H1 (cell line): Measurements from ENCODE around the gene ZNF70. TPM values are rescaled to one million over a fixed set of nuclear protein-coding genes. Genes with fewer than 3 reads are reported as not detected.

Experiments
- CTCF ChIA-PET: fragments of 300-600 bp; sonication (Branson Sonifier 250); formaldehyde crosslinking; loops from one replicate; lab custom pipeline; 2021; ENCODE audit not compliant: partially characterized antibody; lab: Charles Lee
- POLR2A ChIA-PET: fragments of 300-600 bp; sonication (Branson Sonifier 250); formaldehyde crosslinking; loops from one replicate; lab custom pipeline; 2021; ENCODE audit warnings: inconsistent platforms; ENCODE audit not compliant: partially characterized antibody; lab: Charles Lee
- DNase-seq, 2 experiments: peaks; one replicate each; pipeline versions ENCODE4 v3.0.0 to v3.0.0-alpha.2; 2010 to 2022; ENCODE audit warnings: low spot score in 2 of 2, low read depth in 1 of 2, mixed read lengths in 1 of 2
- FAIRE-seq: peaks from 2 replicates; lab custom pipeline; 2011; peaks lifted over from hg19 to GRCh38; lab: Jason Lieb, UNC
- H2AFZ ChIP-seq: 2 replicates; pipeline ENCODE4 v1.8.1; 2012; ENCODE audit warnings: low read length, inconsistent platforms
- H2AK5ac ChIP-seq: 2 replicates; pipeline ENCODE4 v1.6.1; 2013; ENCODE audit warnings: low read depth, low read length
- H2BK120ac ChIP-seq: replicated peaks from 2 replicates; pipeline ENCODE3; 2013; ENCODE audit warnings: low read depth, low read length, inconsistent platforms
- H2BK12ac ChIP-seq: 2 replicates; pipeline ENCODE4 v1.6.1; 2013; ENCODE audit warnings: low read depth, low read length
- H2BK15ac ChIP-seq: 2 replicates; pipeline ENCODE4 v1.6.1; 2013; ENCODE audit warnings: low read length
- H2BK20ac ChIP-seq: 2 replicates; pipeline ENCODE4 v1.6.1; 2013; ENCODE audit warnings: low read length
- H2BK5ac ChIP-seq: 2 replicates; pipeline ENCODE4 v1.6.1; 2013; ENCODE audit warnings: low read depth, low read length
- H3K14ac ChIP-seq: 2 replicates; pipeline ENCODE4 v1.6.1; 2013; ENCODE audit warnings: inconsistent platforms; ENCODE audit not compliant: insufficient read length
- H3K18ac ChIP-seq: 2 replicates; pipeline ENCODE4 v1.6.1; 2013; ENCODE audit warnings: low read length; ENCODE audit errors: extremely low read depth
- H3K23ac ChIP-seq: 2 replicates; pipeline ENCODE4 v1.6.1; 2013; ENCODE audit warnings: inconsistent platforms; ENCODE audit not compliant: insufficient read length
- H3K23me2 ChIP-seq: 2 replicates; pipeline ENCODE4 v1.6.1; 2013; ENCODE audit warnings: low read depth, low read length
- H3K27ac ChIP-seq: 2 replicates; pipeline ENCODE4 v1.6.1; 2011; ENCODE audit warnings: low read depth, low read length, inconsistent platforms
- H3K27me3 ChIP-seq, 4 experiments: replicated peaks in 1 of 4; 1 replicate in 1 of 4; 2 replicates in 3 of 4; pipeline versions ENCODE4 v1.6.1 to v1.8.1; 2011 to 2013; ENCODE audit warnings: low read length in 3 of 4, mild to moderate bottlenecking in 3 of 4, inconsistent platforms in 2 of 4, mixed read lengths in 2 of 4, moderate library complexity in 1 of 4; ENCODE audit not compliant: control insufficient read depth in 3 of 4, insufficient read depth in 3 of 4; ENCODE audit errors: extremely low read depth in 1 of 4
- H3K36me3 ChIP-seq, 4 experiments: 2 replicates each; pipeline versions ENCODE4 v1.6.1 to v1.8.1; 2011 to 2013; ENCODE audit warnings: mild to moderate bottlenecking in 4 of 4, low read length in 3 of 4, moderate library complexity in 2 of 4, control low read depth in 1 of 4, inconsistent platforms in 1 of 4; ENCODE audit not compliant: insufficient read depth in 4 of 4, control insufficient read depth in 2 of 4
- H3K4ac ChIP-seq: replicated peaks from 2 replicates; pipeline ENCODE3; 2013; ENCODE audit warnings: low read length, low read depth, mixed read lengths, inconsistent platforms; ENCODE audit not compliant: insufficient read length
- H3K4me1 ChIP-seq, 4 experiments: replicated peaks in 1 of 4; 1 replicate in 1 of 4; 2 replicates in 3 of 4; pipeline versions ENCODE4 v1.6.1 to v1.8.1; 2011 to 2013; ENCODE audit warnings: low read length in 3 of 4, inconsistent platforms in 2 of 4, mixed read lengths in 1 of 4; ENCODE audit not compliant: insufficient read depth in 4 of 4, control insufficient read depth in 3 of 4
- H3K4me2 ChIP-seq, 2 experiments: 2 replicates each; pipeline versions ENCODE4 v1.6.1 to v1.8.1; 2011 to 2013; ENCODE audit warnings: low read depth in 2 of 2, low read length in 2 of 2, control low read depth in 1 of 2, inconsistent platforms in 1 of 2, mild to moderate bottlenecking in 1 of 2; ENCODE audit not compliant: insufficient read depth in 1 of 2
- H3K4me3 ChIP-seq, 4 experiments: fragments of 200-600, 300-600 bp in 1 of 4; sonication (generic), shearing (Covaris generic), sonication (Bioruptor Twin) in 1 of 4; 2 replicates each; pipeline versions ENCODE4 v1.5.1 to v1.8.1; 2011 to 2016; ENCODE audit warnings: low read length in 4 of 4, low read depth in 3 of 4, control low read depth in 2 of 4, inconsistent platforms in 2 of 4, mild to moderate bottlenecking in 2 of 4, mixed read lengths in 1 of 4, moderate library complexity in 1 of 4; ENCODE audit not compliant: insufficient read depth in 2 of 4; ENCODE audit errors: extremely low read depth in 1 of 4
- H3K56ac ChIP-seq: replicated peaks from 2 replicates; pipeline ENCODE3; 2013; ENCODE audit warnings: low read depth, mild to moderate bottlenecking, mixed read lengths, low read length, inconsistent platforms; ENCODE audit not compliant: insufficient read length
- H3K79me1 ChIP-seq: 2 replicates; pipeline ENCODE4 v1.6.1; 2013; ENCODE audit warnings: low read depth, low read length, control low read depth
- H3K79me2 ChIP-seq, 2 experiments: 2 replicates each; pipeline versions ENCODE4 v1.6.1 to v1.8.1; 2012 to 2013; ENCODE audit warnings: low read length in 2 of 2, mild to moderate bottlenecking in 2 of 2, inconsistent platforms in 1 of 2; ENCODE audit not compliant: insufficient read depth in 2 of 2, control insufficient read depth in 1 of 2
- H3K9ac ChIP-seq, 4 experiments: replicated peaks in 1 of 4; 1 replicate in 1 of 4; 2 replicates in 3 of 4; pipeline versions ENCODE4 v1.6.1 to v1.8.1; 2011 to 2013; ENCODE audit warnings: low read depth in 3 of 4, low read length in 3 of 4, control low read depth in 2 of 4, mild to moderate bottlenecking in 2 of 4, moderate library complexity in 2 of 4, inconsistent platforms in 1 of 4; ENCODE audit errors: extremely low read depth in 1 of 4
- H3K9me3 ChIP-seq, 2 experiments: 2 replicates each; pipeline versions ENCODE4 v1.6.1 to v1.8.1; 2012 to 2013; ENCODE audit warnings: mild to moderate bottlenecking in 2 of 2, moderate library complexity in 2 of 2, control low read depth in 1 of 2, inconsistent platforms in 1 of 2, low read depth in 1 of 2, low read length in 1 of 2, mixed read lengths in 1 of 2; ENCODE audit not compliant: insufficient read depth in 2 of 2
- H4K20me1 ChIP-seq, 2 experiments: replicated peaks in 1 of 2; 2 replicates each; pipeline versions ENCODE3 to v1.8.1; 2011 to 2013; ENCODE audit warnings: inconsistent platforms in 2 of 2, low read length in 2 of 2, mild to moderate bottlenecking in 1 of 2; ENCODE audit not compliant: insufficient read depth in 2 of 2, control insufficient read depth in 1 of 2
- H4K5ac ChIP-seq: 2 replicates; pipeline ENCODE4 v1.6.1; 2013; ENCODE audit warnings: low read length, low read depth, mixed read lengths, inconsistent platforms; ENCODE audit not compliant: insufficient read length
- H4K8ac ChIP-seq: 2 replicates; pipeline ENCODE4 v1.8.0; 2013; ENCODE audit warnings: mild to moderate bottlenecking, moderate library complexity, low read length, inconsistent platforms; ENCODE audit not compliant: insufficient read depth; ENCODE audit errors: extremely low read depth
- H4K91ac ChIP-seq: replicated peaks from 2 replicates; pipeline ENCODE3; 2013; ENCODE audit warnings: low read length, mixed read lengths, inconsistent platforms; ENCODE audit not compliant: insufficient read length
- ASH2L ChIP-seq: fragments of 200-600, 300-600 bp; sonication (generic); IDR thresholded peaks from one replicate; pipeline ENCODE4 v1.7.1; 2017; ENCODE audit warnings: low read length
- FOSL1 ChIP-seq: IDR thresholded peaks from 2 replicates; pipeline ENCODE4 v1.6.1; 2011; ENCODE audit warnings: mild to moderate bottlenecking, low read depth, low read length, moderate library complexity; ENCODE audit not compliant: insufficient read depth
- GTF2F1 ChIP-seq: IDR thresholded peaks from 2 replicates; pipeline ENCODE4 v1.6.1; 2012; ENCODE audit warnings: low read depth, low read length, improper control_type of control experiment, borderline replicate concordance
- KDM1A ChIP-seq: fragments of 200-600, 300-600 bp; sonication (generic); IDR thresholded peaks from 2 replicates; pipeline ENCODE4 v1.7.1; 2016; ENCODE audit warnings: mild to moderate bottlenecking, low read length, borderline replicate concordance
- KDM5A ChIP-seq: fragments of 200-600 bp; IDR thresholded peaks from 2 replicates; pipeline ENCODE4 v1.7.1; 2012; ENCODE audit warnings: mild to moderate bottlenecking, low read length, inconsistent platforms, mixed read lengths
- POLR2AphosphoS5 ChIP-seq: IDR thresholded peaks from 2 replicates; pipeline ENCODE4 v1.6.1; 2011; ENCODE audit warnings: low read depth, low read length
- RBBP5 ChIP-seq: IDR thresholded peaks from 2 replicates; pipeline ENCODE4 v1.7.1; 2012; ENCODE audit warnings: low read depth, mild to moderate bottlenecking, inconsistent platforms, low read length, moderate library complexity, borderline replicate concordance
- RFX5 ChIP-seq: IDR thresholded peaks from 2 replicates; pipeline ENCODE4 v1.6.1; 2011; ENCODE audit warnings: low read depth, low read length, improper control_type of control experiment, borderline replicate concordance
- RNF2 ChIP-seq: fragments of 200-900, 300-1000 bp; sonication (generic); IDR thresholded peaks from 2 replicates; pipeline ENCODE4 v1.7.1; 2016; ENCODE audit warnings: borderline replicate concordance, low read depth, mild to moderate bottlenecking, antibody characterized with exemption, low read length; ENCODE audit not compliant: poor library complexity, severe bottlenecking; ENCODE audit errors: missing control alignments
- RXRA ChIP-seq: IDR thresholded peaks from 2 replicates; pipeline ENCODE4 v1.6.1; 2011; ENCODE audit warnings: low read depth, mild to moderate bottlenecking, low read length, moderate library complexity; ENCODE audit not compliant: insufficient read depth
- SIN3A ChIP-seq, 2 experiments: IDR thresholded peaks in 1 of 2; conservative IDR thresholded peaks in 1 of 2; 2 replicates each; pipeline ENCODE4 v1.6.1; 2011 to 2012; ENCODE audit warnings: low read length in 2 of 2, improper control_type of control experiment in 1 of 2, low read depth in 1 of 2, mild to moderate bottlenecking in 1 of 2
- SP1 ChIP-seq: IDR thresholded peaks from 2 replicates; pipeline ENCODE4 v1.6.1; 2011; ENCODE audit warnings: low read depth, low read length
- TAF7 ChIP-seq: optimal IDR thresholded peaks from 2 replicates; pipeline ENCODE3; 2011; ENCODE audit warnings: low read depth, mild to moderate bottlenecking, inconsistent platforms, low read length, moderate library complexity, borderline replicate concordance
- TCF12 ChIP-seq: IDR thresholded peaks from 2 replicates; pipeline ENCODE4 v1.6.1; 2011; ENCODE audit warnings: low read depth, mild to moderate bottlenecking, low read length
- WGBS, 2 experiments: shearing (Covaris generic) in 1 of 2; methylation state at CpG; one replicate each; pipeline versions ENCODE4 v1.1.6 to v1.1.7; 2013 to 2015; ENCODE audit warnings: low lambda C conversion rate in 2 of 2, mixed read lengths in 2 of 2, inconsistent platforms in 1 of 2, low coverage in 1 of 2, missing lambda C conversion rate in 1 of 2; ENCODE audit not compliant: insufficient replicate concordance in 2 of 2, insufficient coverage in 1 of 2, insufficient read length in 1 of 2; ENCODE audit errors: extremely low coverage in 1 of 2, missing lambda C conversion rate in 1 of 2; 5-methylcytosine and 5-hydroxymethylcytosine counted together
- polyA plus RNA-seq, 7 experiments: library from polyadenylated mRNA; depleted of rRNA in 3 of 7; stranded (reverse) in 5 of 7; unstranded in 2 of 7; fragments of >200 nt in 5 of 7; fragments of 200-250 nt in 2 of 7; gene quantifications; 1 replicate in 5 of 7; 2 replicates in 1 of 7; 4 replicates in 1 of 7; pipeline versions ENCODE4 v1.2.1 to v1.2.3, GENCODE V29; 2011 to 2013; ENCODE audit warnings: missing spikeins in 2 of 7, mixed read lengths in 2 of 7
- total RNA-seq: library from RNA; stranded (reverse); fragmentation: NEBNext Ultra II Directional; extraction: Animal tissue kit (Norgen Biotek cat#: 25700); gene quantifications from 2 replicates; pipeline ENCODE4 v1.2.1, GENCODE V29; 2021

Gene ZNF70
- total and polyA plus RNA-seq, 2 of the 8 experiments (the other 6 are each of a cell fraction or from before 2014, with no cell fraction given) = 1.1 to 2.6 TPM

- no peak overlapping the region for H2AFZ ChIP-seq
- H3K23ac ChIP-seq = no peak overlapping the region
- no peaks in the 10 kb centered on the region for H3K23me2 ChIP-seq
- FAIRE-seq (no peak), DNase-seq (no peak)
- ChIA-PET POLR2A (no interaction called here), CTCF (no interaction called here)
- H3K79me2 ChIP-seq = peaks cover 0 to 2% of the 10 kb centered on the region in 2 experiments; a peak in 1 of 4 replicates
- no peak overlapping the region for H3K27ac ChIP-seq
- H3K4me3 ChIP-seq = no peak overlapping the region
- no peak overlapping the region for H4K5ac ChIP-seq
- no peak overlapping the region for H3K4ac ChIP-seq
- peaks cover 5% of the 10 kb centered on the region for H3K79me1 ChIP-seq
- 94% methylated on average over 1 of the region's 1 CpG; no CpG with 5 or more reads in 1 of the 2 experiments for WGBS, 2 experiments
- no peak overlapping the region for H2BK5ac ChIP-seq
- H3K9me3 ChIP-seq = no peaks in the 10 kb centered on the region
- H2BK120ac ChIP-seq = no peak overlapping the region
- H2AK5ac ChIP-seq = no peak overlapping the region
- H3K4me2 ChIP-seq = no peak overlapping the region
- no peaks in the 10 kb centered on the region for H3K4me1 ChIP-seq
- no peaks in the 10 kb centered on the region for H3K27me3 ChIP-seq
- H3K18ac ChIP-seq = no peak overlapping the region
- H2BK20ac ChIP-seq = no peak overlapping the region
- no peak overlapping the region for H2BK12ac ChIP-seq
- H2BK15ac ChIP-seq = no peak overlapping the region
- H3K14ac ChIP-seq = no peak overlapping the region
- H4K8ac ChIP-seq = no peak overlapping the region
- no peak overlapping the region for H3K9ac ChIP-seq
- H4K91ac ChIP-seq = no peak overlapping the region
- peaks cover 4 to 10% of the 10 kb centered on the region in 2 experiments for H4K20me1 ChIP-seq
- peaks cover 34 to 67% (median 53%) of the 10 kb centered on the region in 4 experiments for H3K36me3 ChIP-seq
- no peak overlapping the region for H3K56ac ChIP-seq
- TF ChIP-seq ASH2L (no peak), SP1 (no peak), KDM5A (no peak), GTF2F1 (no peak), SIN3A (conservative IDR thresholded peaks at IDR 0.05 in 1 of 2, IDR thresholded peaks at IDR 0.05 in 1 of 2; ENCODE audit: low read depth in 1 of 2, low read length in 2 of 2) (no peak), POLR2AphosphoS5 (no peak), RBBP5 (no peak), KDM1A (no peak), RFX5 (no peak), FOSL1 (no peak), RXRA (no peak), TAF7 (no peak), RNF2 (no peak), TCF12 (no peak)
Measured at GRCh38 chr22:23708270-23708669, 42.6 kb downstream of the ZNF70 start.
